IMR-90 (cell line): ENCODE results near the gene NDOR1. TPM values are rescaled to one million over a fixed set of nuclear protein-coding genes. Genes with fewer than 3 reads are reported as not detected.

Source experiments
- ATAC-seq: fragments of 200-7000 bp; cut with Tn5 transposase; 2 replicates; pipeline ENCODE4 v1.9.1; 2020; ENCODE audit warnings: low read depth, mild to moderate bottlenecking, moderate library complexity
- BruUV-seq: library from RNA; stranded (reverse); fragments of 400-500 nt; replicated peaks from 2 replicates; lab custom pipeline; 2021; lab: Mats Ljungman, UMichigan
- CTCF ChIA-PET: fragments of 300-600 bp; formaldehyde crosslinking; extraction: SDS; loops from one replicate; lab custom pipeline; 2021; ENCODE audit warnings: antibody characterized with exemption; lab: Yijun Ruan, JAX
- POLR2A ChIA-PET: fragments of 300-600 bp; sonication (Branson Sonifier 250); formaldehyde crosslinking; loops from one replicate; lab custom pipeline; 2022; ENCODE audit warnings: antibody characterized with exemption; ENCODE audit not compliant: unreplicated experiment; lab: Charles Lee
- DNase-seq: peaks from one replicate; pipeline ENCODE4 v3.0.0; 2013
- H2AFZ ChIP-seq: replicated peaks from 2 replicates; pipeline ENCODE3; 2013; ENCODE audit warnings: low read length, mild to moderate bottlenecking; ENCODE audit not compliant: poor library complexity
- H2AK5ac ChIP-seq: 2 replicates; pipeline ENCODE4 v1.6.1; 2013; ENCODE audit warnings: low read depth, low read length, inconsistent platforms
- H2AK9ac ChIP-seq: replicated peaks from 2 replicates; pipeline ENCODE3; 2013; ENCODE audit warnings: mild to moderate bottlenecking, low read depth, low read length, moderate library complexity; ENCODE audit not compliant: poor library complexity
- H2BK120ac ChIP-seq: 2 replicates; pipeline ENCODE4 v1.6.1; 2013; ENCODE audit warnings: low read depth, low read length, inconsistent platforms
- H2BK15ac ChIP-seq: 3 replicates; pipeline ENCODE4 v1.6.1; 2013; ENCODE audit warnings: low read depth, low read length, inconsistent platforms
- H2BK20ac ChIP-seq: 2 replicates; pipeline ENCODE4 v1.6.1; 2013; ENCODE audit warnings: low read depth, mild to moderate bottlenecking, inconsistent platforms, low read length, moderate library complexity
- H2BK5ac ChIP-seq: 2 replicates; pipeline ENCODE4 v1.6.1; 2013; ENCODE audit warnings: mild to moderate bottlenecking, low read depth, low read length, inconsistent platforms; ENCODE audit not compliant: poor library complexity, severe bottlenecking
- H3K14ac ChIP-seq: replicated peaks from 2 replicates; pipeline ENCODE4 v1.6.1; 2013; ENCODE audit warnings: low read depth, low read length, inconsistent platforms
- H3K18ac ChIP-seq: 2 replicates; pipeline ENCODE4 v1.6.1; 2013; ENCODE audit warnings: low read depth, low read length, control low read depth
- H3K23ac ChIP-seq: 2 replicates; pipeline ENCODE4 v1.6.1; 2013; ENCODE audit warnings: low read depth, low read length, inconsistent platforms
- H3K27ac ChIP-seq: 2 replicates; pipeline ENCODE4 v1.5.1; 2013; ENCODE audit warnings: mild to moderate bottlenecking, control low read depth, low read length; ENCODE audit not compliant: insufficient read depth
- H3K27me3 ChIP-seq: 2 replicates; pipeline ENCODE4 v1.6.1; 2013; ENCODE audit warnings: low read length; ENCODE audit not compliant: control insufficient read depth, insufficient read depth
- H3K36me3 ChIP-seq: 2 replicates; pipeline ENCODE4 v1.6.1; 2013; ENCODE audit warnings: low read length, mixed read lengths; ENCODE audit not compliant: control insufficient read depth, insufficient read depth
- H3K4ac ChIP-seq: 2 replicates; pipeline ENCODE4 v1.6.1; 2013; ENCODE audit warnings: low read depth, low read length, inconsistent platforms
- H3K4me1 ChIP-seq: 2 replicates; pipeline ENCODE4 v1.6.1; 2013; ENCODE audit warnings: low read length, mixed read lengths; ENCODE audit not compliant: control insufficient read depth, insufficient read depth
- H3K4me2 ChIP-seq: 2 replicates; pipeline ENCODE4 v1.6.1; 2013; ENCODE audit warnings: low read depth, mild to moderate bottlenecking, control low read depth, low read length, moderate library complexity
- H3K4me3 ChIP-seq: 2 replicates; pipeline ENCODE4 v1.5.1; 2013; ENCODE audit warnings: low read depth, mild to moderate bottlenecking, control low read depth, low read length, moderate library complexity; ENCODE audit not compliant: insufficient read depth
- H3K56ac ChIP-seq: 2 replicates; pipeline ENCODE4 v1.6.1; 2013; ENCODE audit warnings: low read length, inconsistent platforms; ENCODE audit not compliant: insufficient read depth; ENCODE audit errors: extremely low read depth
- H3K79me1 ChIP-seq, 2 experiments: 2 replicates each; pipeline ENCODE4 v1.6.1; 2013; ENCODE audit warnings: low read length in 2 of 2, inconsistent platforms in 1 of 2, low read depth in 1 of 2
- H3K9ac ChIP-seq: 2 replicates; pipeline ENCODE4 v1.6.1; 2013; ENCODE audit warnings: low read depth, low read length, control low read depth
- H3K9me1 ChIP-seq: 2 replicates; pipeline ENCODE4 v1.6.1; 2013; ENCODE audit warnings: low read length, inconsistent platforms; ENCODE audit not compliant: insufficient read depth
- H3K9me3 ChIP-seq: 2 replicates; pipeline ENCODE4 v1.6.1; 2013; ENCODE audit warnings: low read length; ENCODE audit not compliant: control insufficient read depth, insufficient read depth
- H4K20me1 ChIP-seq: 2 replicates; pipeline ENCODE4 v1.6.1; 2013; ENCODE audit warnings: low read length, inconsistent platforms; ENCODE audit not compliant: insufficient read depth
- H4K5ac ChIP-seq: 2 replicates; pipeline ENCODE4 v1.6.1; 2013; ENCODE audit warnings: mild to moderate bottlenecking, low read depth, low read length, control low read depth
- H4K8ac ChIP-seq, 2 experiments: 2 replicates each; pipeline ENCODE4 v1.6.1; 2013; ENCODE audit warnings: low read depth in 2 of 2, low read length in 2 of 2, control low read depth in 1 of 2, inconsistent platforms in 1 of 2
- H4K91ac ChIP-seq: 2 replicates; pipeline ENCODE4 v1.6.1; 2013; ENCODE audit warnings: low read depth, low read length, inconsistent platforms; ENCODE audit not compliant: insufficient read depth
- CTCF ChIP-seq: conservative IDR thresholded peaks from 2 replicates; pipeline ENCODE4 v1.5.1; 2012; ENCODE audit warnings: mild to moderate bottlenecking, low read depth, low read length, improper control_type of control experiment
- FOS ChIP-seq: fragments of 150-350 bp; IDR thresholded peaks from 2 replicates; pipeline ENCODE4 v1.6.1; 2016; ENCODE audit warnings: low read depth, low read length
- MAZ ChIP-seq: IDR thresholded peaks from 2 replicates; pipeline ENCODE4 v1.6.1; 2012; ENCODE audit warnings: low read depth, mild to moderate bottlenecking, low read length, improper control_type of control experiment, moderate library complexity, borderline replicate concordance
- MXI1 ChIP-seq: IDR thresholded peaks from 2 replicates; pipeline ENCODE4 v1.6.1; 2012; ENCODE audit warnings: low read depth, mild to moderate bottlenecking, low read length, moderate library complexity, borderline replicate concordance
- POLR2A ChIP-seq: IDR thresholded peaks from 2 replicates; pipeline ENCODE4 v1.6.1; 2012; ENCODE audit warnings: mild to moderate bottlenecking, low read depth, low read length
- RAD21 ChIP-seq: IDR thresholded peaks from 2 replicates; pipeline ENCODE4 v1.6.1; 2012; ENCODE audit warnings: low read length, improper control_type of control experiment
- RCOR1 ChIP-seq: IDR thresholded peaks from 2 replicates; pipeline ENCODE4 v1.6.1; 2012; ENCODE audit warnings: mild to moderate bottlenecking, low read length, improper control_type of control experiment; ENCODE audit not compliant: insufficient replicate concordance
- USF2 ChIP-seq: fragments of 150-350 bp; IDR thresholded peaks from 2 replicates; pipeline ENCODE4 v1.6.1; 2017; ENCODE audit warnings: mild to moderate bottlenecking, antibody characterized with exemption, low read length, low read depth
- WGBS, 2 experiments: methylation state at CpG; one replicate each; pipeline versions ENCODE4 v1.1.5 to v1.1.7; 2013; ENCODE audit warnings: missing lambda C conversion rate in 2 of 2; ENCODE audit not compliant: insufficient read length in 1 of 2; ENCODE audit errors: extremely low coverage in 2 of 2; 5-methylcytosine and 5-hydroxymethylcytosine counted together
- dilution Hi-C: fragments of 300-500 bp; cut with HindIII; formaldehyde crosslinking; loops from one replicate; pipeline ENCODE4 v1.14.3; 2018; ENCODE audit warnings: low sequenced_read_pairs; ENCODE audit not compliant: unreplicated experiment
- in situ Hi-C: fragments of 300-500 bp; cut with MboI; formaldehyde crosslinking; loops from 3 replicates; pipeline ENCODE4 v1.14.3; 2019; ENCODE audit warnings: low sequenced_read_pairs, inconsistent platforms, mixed read lengths
- intact Hi-C: fragments of 100-400 bp; cut with micrococcal nuclease; formaldehyde crosslinking; loops from 2 replicates; pipeline ENCODE4 v1.10.0; 2022
- polyA plus RNA-seq, 3 experiments: library from polyadenylated mRNA; depleted of rRNA; stranded (reverse); fragments of >200 nt; gene quantifications; 2 replicates each; pipeline ENCODE4 v1.2.3, GENCODE V29; 2012; ENCODE audit warnings: low replicate concordance in 1 of 3
- total RNA-seq: library from RNA; depleted of rRNA; stranded (reverse); fragments of >200 nt; gene quantifications from 2 replicates; pipeline ENCODE4 v1.2.3, GENCODE V29; 2012

NDOR1 gene
- total and polyA plus RNA-seq, 2 of the 4 experiments (the other 2 are of a cell fraction): 0.90 to 10.6 TPM

- CTCF ChIA-PET: no interaction called here
- 17% methylated on average over 18 of the region's 56 CpGs; no CpG with 5 or more reads in 1 of the 2 experiments for WGBS, 2 experiments
Observed at GRCh38 chr9:137160716-137161557, 44.6 kb upstream of the NDOR1 start.

More at GRCh38 chr9:137160716-137161557, 44.6 kb upstream of the NDOR1 start:
- Histone ChIP-seq H3K4me2 (no peak overlapping the region), H3K56ac (no peak overlapping the region), H3K27me3 (peaks cover 85% of the 10 kb centered on the region), H2BK5ac (no peak overlapping the region), H4K5ac (no peak overlapping the region), H4K20me1 (0 out of 2 replicates have a peak, but pooled peaks cover 5% of the 10 kb centered on the region), H3K4me3 (no peak overlapping the region), H3K4me1 (peaks cover 2% of the 10 kb centered on the region; the same call in 1 of the 2 replicates), H3K79me1 (no peaks in the 10 kb centered on the region), H3K9me1 (no peaks in the 10 kb centered on the region), H2AK9ac (no peak overlapping the region), H3K18ac (no peak overlapping the region), H4K8ac (no peak overlapping the region), H3K14ac (no peak overlapping the region), H3K36me3 (no peaks in the 10 kb centered on the region), H3K27ac (no peak overlapping the region), H2AK5ac (no peak overlapping the region), H3K9me3 (no peaks in the 10 kb centered on the region), H2AFZ (no peak overlapping the region), H2BK120ac (no peak overlapping the region), H3K9ac (no peak overlapping the region), H3K23ac (no peak overlapping the region), H4K91ac (no peak overlapping the region), H2BK15ac (no peak overlapping the region), H3K4ac (no peak overlapping the region), H2BK20ac (no peak overlapping the region)
- no TSS peak for BruUV-seq
- TF ChIP-seq POLR2A (no peak), FOS (no peak), CTCF (no peak), MXI1 (no peak), RAD21 (no peak), USF2 (no peak), MAZ (no peak), RCOR1 (no peak)
- no peak for ATAC-seq
- in situ Hi-C loops: no loop called here
- dilution Hi-C loops: no loop called here
- no peak for DNase-seq
- intact Hi-C loops: no loop called here
- POLR2A ChIA-PET: no interaction called here
